HepG2 (cell line): ENCODE data around the gene STK25. TPM values are rescaled to one million over a fixed set of nuclear protein-coding genes. Genes with fewer than 3 reads are reported as not detected.

Experiments used
- ARHGAP35 ChIP-seq: sonication (generic); formaldehyde crosslinking; IDR thresholded peaks from 2 replicates; pipeline ENCODE4 v1.9.0; 2022; ENCODE audit warnings: mild to moderate bottlenecking, inconsistent platforms, moderate library complexity, missing genetic modification reagents, borderline replicate concordance
- FOXM1 ChIP-seq: sonication (generic); formaldehyde crosslinking; IDR thresholded peaks from 2 replicates; pipeline ENCODE4 v1.5.0; 2020; ENCODE audit warnings: missing genetic modification reagents
- HDAC1 ChIP-seq: sonication (generic); formaldehyde crosslinking; IDR thresholded peaks from 2 replicates; pipeline ENCODE4 v1.5.1; 2020; ENCODE audit warnings: mild to moderate bottlenecking, missing genetic modification reagents
- HOXD1 ChIP-seq: sonication (generic); formaldehyde crosslinking; IDR thresholded peaks from 2 replicates; pipeline ENCODE4 v1.5.0; 2020; ENCODE audit warnings: missing genetic modification reagents
- MBNL3 ChIP-seq: fragments of 250-450 bp; sonication (Bioruptor Pico); conservative IDR thresholded peaks from 2 replicates; pipeline ENCODE4 v1.8.0; 2022; ENCODE audit warnings: mild to moderate bottlenecking, inconsistent platforms
- MXD4 ChIP-seq: IDR thresholded peaks from 2 replicates; pipeline ENCODE4 v1.6.1; 2016; ENCODE audit warnings: mild to moderate bottlenecking, missing biosample characterization, missing genetic modification reagents
- NFE2L1 ChIP-seq: sonication (generic); formaldehyde crosslinking; IDR thresholded peaks from 2 replicates; pipeline ENCODE4 v1.4.0; 2020; ENCODE audit warnings: missing genetic modification reagents, mild to moderate bottlenecking, borderline replicate concordance
- NR0B2 ChIP-seq: sonication (generic); formaldehyde crosslinking; IDR thresholded peaks from 2 replicates; pipeline ENCODE4 v1.4.0; 2020; ENCODE audit warnings: mild to moderate bottlenecking, missing genetic modification reagents
- PAF1 ChIP-seq: IDR thresholded peaks from 2 replicates; pipeline ENCODE4 v1.6.1; 2016; ENCODE audit warnings: missing genetic modification reagents, missing compliant biosample characterization
- RBAK ChIP-seq: sonication (generic); formaldehyde crosslinking; IDR thresholded peaks from 2 replicates; pipeline ENCODE4 v1.5.1; 2020; ENCODE audit warnings: mild to moderate bottlenecking, missing genetic modification reagents
- SATB2 ChIP-seq: sonication (generic); formaldehyde crosslinking; IDR thresholded peaks from 2 replicates; pipeline ENCODE4 v1.5.0; 2020; ENCODE audit warnings: missing genetic modification reagents
- SNAPC5 ChIP-seq: sonication (generic); formaldehyde crosslinking; IDR thresholded peaks from 2 replicates; pipeline ENCODE4 v1.8.1; 2023; ENCODE audit warnings: mild to moderate bottlenecking, missing genetic modification reagents, borderline replicate concordance
- SP4 ChIP-seq: sonication (generic); formaldehyde crosslinking; IDR thresholded peaks from 2 replicates; pipeline ENCODE4 v1.8.1; 2023; ENCODE audit warnings: mild to moderate bottlenecking, missing genetic modification reagents
- STAT5B ChIP-seq: sonication (generic); formaldehyde crosslinking; IDR thresholded peaks from 2 replicates; pipeline ENCODE4 v1.4.0; 2020; ENCODE audit warnings: missing genetic modification reagents
- TAF15 ChIP-seq: fragments of 200-400 bp; formaldehyde crosslinking; IDR thresholded peaks from one replicate; pipeline ENCODE4 v1.6.1; 2018; ENCODE audit warnings: mild to moderate bottlenecking, low read depth, low read length; ENCODE audit not compliant: poor library complexity, severe bottlenecking
- TGIF2 ChIP-seq: IDR thresholded peaks from 2 replicates; pipeline ENCODE4 v1.6.1; 2016; ENCODE audit warnings: control low read depth, missing compliant biosample characterization
- TSC22D2 ChIP-seq: sonication (generic); formaldehyde crosslinking; IDR thresholded peaks from 2 replicates; pipeline ENCODE4 v1.5.1; 2020; ENCODE audit warnings: missing genetic modification reagents, mild to moderate bottlenecking, borderline replicate concordance
- U2AF1 ChIP-seq: fragments of 200-400 bp; formaldehyde crosslinking; optimal IDR thresholded peaks from 2 replicates; pipeline ENCODE3; 2017; ENCODE audit warnings: mild to moderate bottlenecking, low read depth, low read length
- ZFP36L2 ChIP-seq: sonication (generic); formaldehyde crosslinking; IDR thresholded peaks from 2 replicates; pipeline ENCODE4 v1.4.0; 2020; ENCODE audit warnings: missing genetic modification reagents
- ZFP41 ChIP-seq: sonication (generic); formaldehyde crosslinking; IDR thresholded peaks from 2 replicates; pipeline ENCODE4 v1.4.0; 2020; ENCODE audit warnings: mild to moderate bottlenecking, missing genetic modification reagents, borderline replicate concordance
- ZNF512 ChIP-seq: sonication (generic); formaldehyde crosslinking; IDR thresholded peaks from 2 replicates; pipeline ENCODE4 v1.4.0; 2020; ENCODE audit warnings: mild to moderate bottlenecking, missing genetic modification reagents
- ZNF543 ChIP-seq: sonication (generic); formaldehyde crosslinking; IDR thresholded peaks from 2 replicates; pipeline ENCODE4 v1.4.0; 2020; ENCODE audit warnings: mild to moderate bottlenecking, missing genetic modification reagents
- ZNF605 ChIP-seq: sonication (generic); formaldehyde crosslinking; IDR thresholded peaks from 2 replicates; pipeline ENCODE4 v1.8.0; 2022; ENCODE audit warnings: mild to moderate bottlenecking, missing genetic modification reagents
- polyA plus RNA-seq, 8 experiments: library from polyadenylated mRNA; depleted of rRNA in 3 of 8; stranded (reverse) in 7 of 8; unstranded in 1 of 8; fragments of >200 nt; fragmentation: Illumina TruSeq in 4 of 8; extraction: Trizol in 4 of 8; gene quantifications; 2 replicates each; pipeline versions ENCODE4 v1.2.1 to v1.2.3, GENCODE V29; 2011 to 2016; ENCODE audit warnings: low read depth in 4 of 8, missing spikeins in 1 of 8, mixed read lengths in 1 of 8; ENCODE audit not compliant: insufficient read depth in 1 of 8
- total RNA-seq, 5 experiments: library from RNA; depleted of rRNA; stranded (reverse); fragments of >200 nt; fragmentation: Illumina TruSeq; extraction: Trizol; gene quantifications; 2 replicates each; pipeline ENCODE4 v1.2.3, GENCODE V29; 2016; ENCODE audit warnings: low read depth in 1 of 5
- TF ChIP-seq, protein P1 (sequence below): sonication (generic); formaldehyde crosslinking; IDR thresholded peaks from 2 replicates; pipeline ENCODE4 v1.8.1; 2022; ENCODE audit warnings: mild to moderate bottlenecking, missing genetic modification reagents
- TF ChIP-seq, protein P2 (sequence below): sonication (generic); formaldehyde crosslinking; conservative IDR thresholded peaks from 2 replicates; pipeline ENCODE4 v1.5.0; 2020; ENCODE audit warnings: missing genetic modification reagents

The STK25 gene
- total and polyA plus RNA-seq, 2 of the 13 experiments (the other 11 are each of a cell fraction or from before 2014, with no cell fraction given): 177 to 481 TPM

DNA sequence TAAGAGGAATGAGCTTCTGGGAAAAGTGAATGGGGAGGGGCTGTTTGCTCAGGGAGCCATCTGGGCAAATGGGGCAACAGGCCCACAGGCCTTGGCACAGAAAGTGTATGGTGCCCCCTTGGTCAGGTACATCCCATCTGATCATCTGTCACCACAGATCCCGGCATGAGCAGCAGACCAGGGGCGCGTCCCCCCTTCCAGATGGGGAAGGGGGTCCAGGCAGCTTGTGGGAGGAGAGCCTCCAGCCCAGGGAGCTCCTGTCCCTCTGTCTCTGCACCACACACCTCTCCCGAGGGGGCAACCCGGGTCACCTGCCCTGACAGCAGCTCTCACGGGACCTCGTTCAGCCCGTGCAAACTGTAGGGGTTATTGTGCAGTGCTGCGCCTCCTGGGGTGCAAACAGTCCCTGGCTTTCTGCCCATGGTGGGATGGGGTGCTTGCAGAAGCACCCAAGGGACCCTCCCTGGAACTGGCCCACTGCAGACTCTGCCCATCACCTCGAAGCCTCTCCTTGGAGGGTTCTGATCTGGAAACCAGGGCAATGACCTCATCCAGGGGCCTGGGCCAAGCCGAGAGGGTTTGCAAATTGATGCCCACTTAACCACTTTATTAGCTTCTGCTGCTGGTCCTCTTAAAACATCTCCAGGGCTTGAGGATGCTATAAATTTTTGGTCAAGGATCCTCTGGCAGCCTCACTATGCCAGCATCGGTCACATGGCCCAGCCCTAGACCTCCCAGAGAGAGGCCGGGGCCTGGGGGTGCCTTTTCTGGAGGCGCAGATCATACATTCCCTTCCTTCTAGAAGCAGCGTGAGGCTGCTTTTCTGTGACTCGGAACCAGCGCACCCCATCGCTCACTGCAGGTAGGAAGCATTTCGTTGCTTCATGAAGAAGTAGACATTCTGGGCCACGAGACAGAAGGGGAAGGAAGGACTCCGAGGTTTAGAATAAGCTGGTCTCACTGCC, 42.5 kb upstream of the STK25 start (continued):
- TF ChIP-seq ZNF512 (CRISPR knock-in tag) (no peak), SP4 (CRISPR knock-in tag) (0 out of 2 replicates have a peak, but pooled peaks have one; percentile 24), ARHGAP35 (CRISPR knock-in tag) (no peak), TAF15 (no peak), MXD4 (CRISPR knock-in tag) (no peak), TSC22D2 (CRISPR knock-in tag) (no peak), FOXM1 (CRISPR knock-in tag) (no peak), ZFP41 (CRISPR knock-in tag) (no peak), NFE2L1 (CRISPR knock-in tag) (no peak), TGIF2 (CRISPR knock-in tag) (no peak), U2AF1 (no peak), SNAPC5 (CRISPR knock-in tag) (no peak), ZNF543 (CRISPR knock-in tag) (no peak), ZNF605 (no peak), ZFP36L2 (CRISPR knock-in tag) (no peak), MBNL3 (CRISPR knock-in tag) (no peak), STAT5B (CRISPR knock-in tag) (no peak), SATB2 (CRISPR knock-in tag) (no peak), HOXD1 (CRISPR knock-in tag) (no peak), NR0B2 (no peak), RBAK (no peak), HDAC1 (no peak), PAF1 (CRISPR knock-in tag) (no peak)
- TF ChIP-seq, protein P1, sequence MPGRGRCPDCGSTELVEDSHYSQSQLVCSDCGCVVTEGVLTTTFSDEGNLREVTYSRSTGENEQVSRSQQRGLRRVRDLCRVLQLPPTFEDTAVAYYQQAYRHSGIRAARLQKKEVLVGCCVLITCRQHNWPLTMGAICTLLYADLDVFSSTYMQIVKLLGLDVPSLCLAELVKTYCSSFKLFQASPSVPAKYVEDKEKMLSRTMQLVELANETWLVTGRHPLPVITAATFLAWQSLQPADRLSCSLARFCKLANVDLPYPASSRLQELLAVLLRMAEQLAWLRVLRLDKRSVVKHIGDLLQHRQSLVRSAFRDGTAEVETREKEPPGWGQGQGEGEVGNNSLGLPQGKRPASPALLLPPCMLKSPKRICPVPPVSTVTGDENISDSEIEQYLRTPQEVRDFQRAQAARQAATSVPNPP (CRISPR knock-in tag): no peak
- TF ChIP-seq, protein P2, sequence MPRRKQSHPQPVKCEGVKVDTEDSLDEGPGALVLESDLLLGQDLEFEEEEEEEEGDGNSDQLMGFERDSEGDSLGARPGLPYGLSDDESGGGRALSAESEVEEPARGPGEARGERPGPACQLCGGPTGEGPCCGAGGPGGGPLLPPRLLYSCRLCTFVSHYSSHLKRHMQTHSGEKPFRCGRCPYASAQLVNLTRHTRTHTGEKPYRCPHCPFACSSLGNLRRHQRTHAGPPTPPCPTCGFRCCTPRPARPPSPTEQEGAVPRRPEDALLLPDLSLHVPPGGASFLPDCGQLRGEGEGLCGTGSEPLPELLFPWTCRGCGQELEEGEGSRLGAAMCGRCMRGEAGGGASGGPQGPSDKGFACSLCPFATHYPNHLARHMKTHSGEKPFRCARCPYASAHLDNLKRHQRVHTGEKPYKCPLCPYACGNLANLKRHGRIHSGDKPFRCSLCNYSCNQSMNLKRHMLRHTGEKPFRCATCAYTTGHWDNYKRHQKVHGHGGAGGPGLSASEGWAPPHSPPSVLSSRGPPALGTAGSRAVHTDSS (CRISPR knock-in tag): no peak
